BJ (cell line): ENCODE measurements around the gene CLCNKA. TPM values are rescaled to one million over a fixed set of nuclear protein-coding genes. Genes with fewer than 3 reads are reported as not detected.
A peak's percentile ranks its signal among the peaks of the same experiment; 100 is the strongest.
"Not testable (repeated sequence)": the region's sequence is repeated elsewhere in the genome, so short reads cannot be mapped to it uniquely, and the experiment has no call there.

Experiments used
- CTCF ChIA-PET: fragments of 350-600 bp; formaldehyde crosslinking; extraction: SDS; loops from one replicate; lab custom pipeline; 2021; ENCODE audit warnings: antibody characterized with exemption, inconsistent platforms; lab: Yijun Ruan, JAX
- POLR2A ChIA-PET: fragments of 300-600 bp; sonication (Branson Sonifier 250); formaldehyde crosslinking; extraction: SDS; loops from one replicate; lab custom pipeline; 2021; ENCODE audit warnings: antibody characterized with exemption; lab: Charles Lee
- DNase-seq: peaks from one replicate; pipeline ENCODE4 v3.0.0-alpha.2; 2011; ENCODE audit warnings: low read depth
- H3K27me3 ChIP-seq: 2 replicates; pipeline ENCODE4 v1.6.0; 2011; ENCODE audit warnings: low read length; ENCODE audit not compliant: control insufficient read depth, insufficient read depth
- H3K36me3 ChIP-seq: 2 replicates; pipeline ENCODE4 v1.5.1; 2011; ENCODE audit warnings: low read length; ENCODE audit not compliant: control insufficient read depth, insufficient read depth
- H3K4me3 ChIP-seq: 2 replicates; pipeline ENCODE4 v1.5.1; 2011; ENCODE audit warnings: low read depth, mild to moderate bottlenecking, control low read depth, low read length
- polyA plus RNA-seq: library from polyadenylated mRNA; depleted of rRNA; stranded (reverse); fragments of >200 nt; gene quantifications from 2 replicates; pipeline ENCODE4 v1.2.3, GENCODE V29; 2011
- TF ChIP-seq, protein P1 (sequence below): IDR thresholded peaks from 2 replicates; pipeline ENCODE4 v1.5.1; 2011; ENCODE audit warnings: low read depth, mild to moderate bottlenecking, control low read depth, inconsistent platforms, low read length, moderate library complexity; ENCODE audit not compliant: insufficient read depth

CLCNKA gene
- polyA plus RNA-seq, 1 experiment: 0.28 TPM

DNA sequence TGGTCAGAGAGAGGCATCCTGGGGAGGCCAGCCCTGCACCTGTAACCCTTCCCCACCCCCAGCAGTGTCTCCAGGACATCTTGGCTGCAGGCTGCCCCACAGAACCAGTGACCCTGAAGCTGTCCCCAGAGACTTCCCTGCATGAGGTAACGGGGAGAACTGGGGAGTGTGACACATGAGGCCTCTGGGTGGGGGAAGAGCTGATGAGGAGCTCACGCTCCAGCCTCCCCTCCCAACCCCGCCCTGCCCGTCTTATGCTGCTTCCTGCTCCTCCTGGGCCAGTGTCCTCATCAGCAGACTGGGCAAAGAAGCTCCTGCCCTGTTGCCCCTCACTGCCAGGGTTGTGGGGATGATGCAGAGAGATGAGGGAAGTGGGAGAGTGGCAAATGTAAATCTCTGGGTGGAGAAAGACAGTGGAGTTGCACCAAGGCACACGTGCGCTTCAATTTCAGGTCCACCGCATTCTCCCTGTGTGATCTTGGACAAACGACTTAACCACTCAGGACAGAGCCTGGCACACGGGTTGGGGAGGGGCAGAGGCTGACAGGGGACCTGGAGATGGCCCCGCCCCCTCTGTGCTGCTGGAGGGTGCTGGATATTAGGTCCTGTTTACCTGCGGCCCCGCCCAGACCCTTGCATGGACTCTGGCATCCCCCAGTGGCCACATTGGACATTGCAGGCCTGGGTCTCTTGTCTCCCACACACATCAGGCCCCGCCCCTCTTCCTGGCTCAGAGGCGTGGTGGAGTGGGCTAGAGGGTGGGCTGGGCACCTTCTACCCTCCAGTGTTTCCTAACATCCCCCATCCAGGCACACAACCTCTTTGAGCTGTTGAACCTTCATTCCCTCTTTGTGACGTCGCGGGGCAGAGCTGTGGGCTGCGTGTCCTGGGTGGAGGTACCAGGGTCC lies 34.0 kb downstream of the CLCNKA start:
- DNase-seq: no peak
- H3K4me3 ChIP-seq: no peak overlapping the region
- POLR2A ChIA-PET: no interaction called here
- CTCF ChIA-PET: interaction anchor here (0.6 to 4.5 kb wide), 16 partner anchors 8 to 265 kb away, joined by 3 to 53 read pairs (median 7); partner anchors contain the start of genes CLCNKB, FAM131C and SRARP
- TF ChIP-seq, protein P1, sequence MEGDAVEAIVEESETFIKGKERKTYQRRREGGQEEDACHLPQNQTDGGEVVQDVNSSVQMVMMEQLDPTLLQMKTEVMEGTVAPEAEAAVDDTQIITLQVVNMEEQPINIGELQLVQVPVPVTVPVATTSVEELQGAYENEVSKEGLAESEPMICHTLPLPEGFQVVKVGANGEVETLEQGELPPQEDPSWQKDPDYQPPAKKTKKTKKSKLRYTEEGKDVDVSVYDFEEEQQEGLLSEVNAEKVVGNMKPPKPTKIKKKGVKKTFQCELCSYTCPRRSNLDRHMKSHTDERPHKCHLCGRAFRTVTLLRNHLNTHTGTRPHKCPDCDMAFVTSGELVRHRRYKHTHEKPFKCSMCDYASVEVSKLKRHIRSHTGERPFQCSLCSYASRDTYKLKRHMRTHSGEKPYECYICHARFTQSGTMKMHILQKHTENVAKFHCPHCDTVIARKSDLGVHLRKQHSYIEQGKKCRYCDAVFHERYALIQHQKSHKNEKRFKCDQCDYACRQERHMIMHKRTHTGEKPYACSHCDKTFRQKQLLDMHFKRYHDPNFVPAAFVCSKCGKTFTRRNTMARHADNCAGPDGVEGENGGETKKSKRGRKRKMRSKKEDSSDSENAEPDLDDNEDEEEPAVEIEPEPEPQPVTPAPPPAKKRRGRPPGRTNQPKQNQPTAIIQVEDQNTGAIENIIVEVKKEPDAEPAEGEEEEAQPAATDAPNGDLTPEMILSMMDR: peak; percentile 96
- H3K36me3 ChIP-seq: no peaks in the 10 kb centered on the region
- H3K27me3 ChIP-seq: no peaks in the 10 kb centered on the region

DNA sequence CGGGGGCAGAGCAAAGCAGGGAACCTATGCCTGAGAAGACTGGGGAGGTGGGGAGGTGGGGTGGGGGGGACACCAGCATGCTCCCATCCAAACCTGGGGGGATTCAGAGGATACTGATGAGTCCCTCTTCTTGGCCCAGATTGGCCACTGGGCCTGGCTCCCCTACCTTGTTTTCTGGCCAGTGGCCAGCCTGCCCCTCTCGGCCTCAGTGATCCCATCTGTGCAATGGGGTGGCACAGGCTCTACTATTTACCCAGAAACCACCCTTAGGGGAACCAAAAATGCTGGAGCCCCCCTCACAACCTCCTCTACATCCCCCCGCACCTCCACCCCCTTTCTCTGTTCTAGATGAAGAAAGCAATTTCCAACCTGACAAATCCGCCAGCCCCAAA lies 34.7 kb downstream of the CLCNKA start:
- DNase-seq, H3K4me3 ChIP-seq, POLR2A ChIA-PET, H3K27me3 ChIP-seq, H3K36me3 ChIP-seq: not testable (repeated sequence)
- CTCF ChIA-PET: interaction anchor here (0.6 to 4.5 kb wide), 12 partner anchors 8 to 241 kb away, joined by 3 to 53 read pairs (median 8); partner anchors contain the start of genes CLCNKB and FAM131C

DNA sequence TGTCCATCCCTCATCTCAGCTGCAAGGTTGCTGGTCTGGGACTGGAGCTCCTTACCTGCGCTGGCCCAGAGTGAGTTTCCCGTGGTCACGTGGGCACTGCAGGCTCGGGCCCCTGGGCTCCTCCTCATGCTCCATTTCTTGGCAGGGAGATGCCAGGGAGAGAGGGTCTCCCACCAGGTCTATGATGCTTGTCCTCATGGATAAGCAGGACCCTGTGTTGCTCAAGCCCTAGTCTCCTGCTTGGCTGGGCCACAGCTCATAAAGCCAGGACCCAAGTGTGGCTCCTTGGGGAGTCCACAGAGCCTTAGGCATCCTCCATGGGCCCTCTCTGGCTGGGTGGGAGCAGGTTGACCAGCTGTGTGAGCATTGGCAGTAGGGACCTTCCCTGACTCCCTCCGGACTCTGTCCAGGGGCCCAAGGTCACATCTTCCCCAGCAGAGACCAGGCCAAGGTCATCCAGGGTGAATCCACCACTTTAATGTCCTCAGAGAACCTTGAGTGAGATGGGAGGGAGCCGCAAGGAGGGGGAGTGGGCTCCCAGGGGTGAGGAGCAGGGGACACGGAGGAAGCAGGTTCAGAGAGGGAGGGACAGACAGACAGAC lies 35.6 kb downstream of the CLCNKA start:
- DNase-seq, H3K27me3 ChIP-seq, POLR2A ChIA-PET, H3K4me3 ChIP-seq, H3K36me3 ChIP-seq: not testable (repeated sequence)
- CTCF ChIA-PET: interaction anchor here (0.6 to 4.5 kb wide), 7 partner anchors 10 to 45 kb away, joined by 3 to 53 read pairs (median 8); partner anchors contain the start of genes CLCNKB and FAM131C

DNA sequence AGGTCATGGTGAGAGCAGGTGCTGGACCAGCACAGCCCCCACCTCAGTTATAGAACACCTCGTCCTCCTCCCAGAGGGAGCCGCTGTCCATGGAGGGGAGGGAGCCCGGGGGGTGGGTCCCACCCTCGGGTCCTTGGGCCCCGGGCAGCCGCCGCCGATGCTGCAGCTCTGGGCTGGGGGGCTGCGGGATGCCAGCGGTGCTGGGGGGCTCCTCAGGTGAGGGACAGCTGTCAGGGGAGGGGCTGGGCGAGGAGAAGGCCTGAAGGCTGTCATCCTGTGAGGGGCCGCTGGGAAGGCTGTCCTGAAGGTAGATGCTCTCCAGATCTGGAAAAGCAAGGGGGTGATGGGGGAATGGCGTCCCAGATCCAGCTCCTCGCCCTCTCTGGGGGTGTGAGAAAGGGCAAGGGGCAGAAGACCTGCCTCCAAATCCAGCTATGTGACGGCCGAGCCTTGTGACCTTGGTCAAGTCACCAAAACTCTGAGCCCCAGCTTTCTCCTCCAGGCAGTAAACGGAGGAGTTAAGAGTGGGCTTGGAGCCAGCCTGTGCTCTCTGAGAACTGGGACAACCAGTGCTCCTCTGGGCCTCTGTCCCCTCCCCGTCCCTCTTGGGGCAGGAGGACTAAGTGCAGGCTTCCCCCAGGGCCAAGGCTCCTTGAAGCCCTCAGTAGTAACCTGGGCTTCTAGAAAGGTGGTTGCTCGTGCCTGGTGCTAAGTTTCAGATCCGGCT lies 36.7 kb downstream of the CLCNKA start:
- H3K4me3 ChIP-seq, H3K36me3 ChIP-seq, POLR2A ChIA-PET, H3K27me3 ChIP-seq, DNase-seq: not testable (repeated sequence)
- CTCF ChIA-PET: interaction anchor here (1.1 kb wide), 1 partner anchor 25 kb away, joined by 4 read pairs; no protein-coding TSS in a partner anchor

DNA sequence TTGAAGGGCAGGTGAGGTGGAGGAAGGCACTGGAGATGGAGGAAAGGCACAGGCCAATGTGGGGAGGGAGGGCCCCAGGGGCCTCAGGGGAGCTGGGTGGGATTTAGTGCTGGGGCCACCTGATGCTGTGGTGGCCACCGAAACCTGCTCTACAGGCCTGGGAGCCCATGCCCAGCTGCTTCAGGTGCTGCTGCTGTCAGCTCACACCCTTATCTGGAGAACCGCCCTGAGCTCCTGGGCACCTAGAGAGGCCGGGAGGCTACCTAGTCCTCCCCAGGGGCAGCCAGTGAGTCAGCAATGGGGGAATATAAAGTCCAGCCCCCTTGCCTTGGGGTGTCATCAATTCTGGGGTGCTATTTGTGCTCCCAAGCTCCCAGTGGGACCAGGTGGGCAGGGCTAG lies 39.4 kb downstream of the CLCNKA start:
- DNase-seq: no peak
- CTCF ChIA-PET: interaction anchor here (1.1 to 1.3 kb wide), 2 partner anchors 12 to 52 kb away, joined by 3 read pairs; no protein-coding TSS in a partner anchor
- Histone ChIP-seq H3K4me3 (no peak overlapping the region), H3K36me3 (no peaks in the 10 kb centered on the region), H3K27me3 (0 out of 2 replicates have a peak, but pooled peaks cover 2% of the 10 kb centered on the region)
- TF ChIP-seq, protein P1: no peak
- POLR2A ChIA-PET: no interaction called here

DNA sequence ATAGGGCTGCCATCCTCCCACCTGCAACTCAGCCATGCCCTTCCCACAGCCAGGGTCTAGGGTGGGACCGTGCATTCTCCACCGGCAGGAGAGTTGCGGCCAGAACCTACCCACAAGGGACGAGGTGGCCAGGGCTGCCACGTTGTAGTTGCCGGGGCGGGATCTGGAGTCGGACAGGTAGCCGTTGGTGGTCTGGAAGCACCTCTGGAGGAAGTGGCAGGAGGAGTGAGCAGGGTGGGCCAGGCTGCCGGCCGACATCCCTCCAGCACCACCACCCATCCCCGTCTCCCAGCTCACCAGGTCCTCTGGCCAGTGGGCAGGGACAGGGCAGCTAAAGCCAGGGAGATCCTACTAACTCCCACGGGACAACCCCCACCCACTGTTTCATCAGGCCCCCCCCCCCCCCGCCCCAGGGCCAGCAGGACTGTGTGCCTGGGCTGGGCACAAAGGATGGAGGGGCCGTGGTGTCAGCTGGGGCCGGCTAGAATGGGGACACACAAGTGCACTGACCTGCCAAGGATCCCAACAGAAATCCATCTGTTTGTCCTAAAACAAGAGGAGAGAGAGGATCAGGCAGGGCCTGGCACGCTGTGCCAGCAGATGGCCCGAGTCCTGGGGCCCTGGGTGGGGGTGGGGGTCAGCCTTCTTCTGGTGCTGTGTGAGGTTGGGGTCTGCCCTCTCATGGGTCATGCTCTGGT lies 40.3 kb downstream of the CLCNKA start:
- POLR2A ChIA-PET: interaction anchor here (0.6 kb wide), 1 partner anchor 10 kb away, joined by 6 read pairs; no protein-coding TSS in a partner anchor
- H3K36me3 ChIP-seq, H3K27me3 ChIP-seq, DNase-seq, H3K4me3 ChIP-seq: not testable (repeated sequence)
- CTCF ChIA-PET: interaction anchor here (0.7 kb wide), 2 partner anchors 17 to 29 kb away, joined by 3 read pairs; no protein-coding TSS in a partner anchor

DNA sequence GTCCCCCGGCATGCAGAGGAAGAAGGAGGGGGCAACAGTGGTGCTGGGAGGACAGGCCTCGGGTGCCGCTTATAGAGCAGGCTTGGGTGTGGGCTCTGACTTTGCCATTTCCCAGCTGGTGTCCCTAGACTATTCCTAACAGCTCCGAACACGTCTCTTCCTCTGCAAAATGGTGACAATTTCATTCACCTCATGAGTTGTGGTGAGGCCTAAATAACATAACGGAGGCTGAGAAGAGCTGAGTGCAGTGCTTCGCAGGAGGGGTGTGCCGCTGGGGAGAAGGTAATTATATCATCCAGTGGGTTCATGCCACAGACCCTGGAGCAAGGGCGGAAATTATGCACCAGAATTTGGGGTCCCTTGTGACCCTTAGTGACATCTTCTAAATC lies 40.8 kb downstream of the CLCNKA start:
- H3K4me3 ChIP-seq, POLR2A ChIA-PET, H3K27me3 ChIP-seq, DNase-seq, H3K36me3 ChIP-seq: not testable (repeated sequence)
- CTCF ChIA-PET: interaction anchor here (0.7 kb wide), 2 partner anchors 17 to 30 kb away, joined by 3 read pairs; no protein-coding TSS in a partner anchor
